GM21447 (cell line): ENCODE data around the gene TMEM248.
"Not testable (repeated sequence)": the region's sequence is repeated elsewhere in the genome, so short reads cannot be mapped to it uniquely, and the experiment has no call there.

Experiments
- ATAC-seq: cut with Tn5 transposase; IDR thresholded peaks from one replicate; pipeline ENCODE4 v1.9.1; 2021; ENCODE audit not compliant: unreplicated experiment

TMEM248 gene

DNA sequence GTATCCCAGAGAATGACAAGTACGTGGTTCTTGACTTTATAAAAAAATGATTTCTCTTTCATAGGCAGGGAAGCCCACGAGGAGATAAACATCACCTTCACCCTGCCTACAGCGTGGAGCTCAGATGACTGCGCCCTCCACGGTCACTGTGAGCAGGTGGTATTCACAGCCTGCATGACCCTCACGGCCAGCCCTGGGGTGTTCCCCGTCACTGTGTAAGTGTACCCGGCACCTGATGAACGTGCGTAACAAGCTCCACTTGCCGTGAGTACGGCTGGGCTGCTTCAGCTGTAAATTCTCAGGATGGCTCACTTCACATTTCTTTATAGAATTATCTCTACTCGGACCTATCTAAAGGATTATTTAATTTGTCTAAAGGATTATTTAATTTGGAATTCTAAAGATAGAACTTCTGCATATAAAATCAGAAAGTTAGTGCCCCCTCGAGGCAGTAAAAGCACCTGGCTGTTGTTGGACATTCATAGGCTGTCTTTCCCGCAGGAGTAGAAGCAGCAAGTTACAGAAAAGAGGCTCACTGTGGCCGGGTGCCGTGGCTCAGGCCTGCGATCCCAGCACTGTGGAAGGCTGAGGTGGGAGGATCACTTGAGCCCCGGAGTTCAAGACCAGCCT is 27.6 kb downstream of the TMEM248 start:
- ATAC-seq: no peak

DNA sequence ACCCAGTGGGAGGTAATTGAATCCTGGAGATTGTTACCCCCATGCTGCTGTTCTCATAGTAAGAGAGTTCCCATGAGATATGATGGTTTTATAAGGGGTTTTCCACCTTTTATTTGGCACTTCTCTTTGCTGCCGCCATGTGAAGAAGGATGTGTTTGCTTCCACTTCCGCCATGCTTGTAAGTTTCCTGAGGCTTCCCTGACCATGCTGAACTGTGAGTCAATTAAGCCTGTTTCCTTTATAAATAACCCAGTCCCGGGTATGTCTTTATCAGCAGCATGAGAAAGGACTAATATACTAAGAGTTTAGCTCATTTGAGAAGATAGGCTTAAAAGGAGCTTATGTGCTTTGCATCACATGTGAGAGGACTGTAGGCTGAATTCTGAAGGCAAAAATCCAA is 29.3 kb downstream of the TMEM248 start:
- ATAC-seq: no peak

DNA sequence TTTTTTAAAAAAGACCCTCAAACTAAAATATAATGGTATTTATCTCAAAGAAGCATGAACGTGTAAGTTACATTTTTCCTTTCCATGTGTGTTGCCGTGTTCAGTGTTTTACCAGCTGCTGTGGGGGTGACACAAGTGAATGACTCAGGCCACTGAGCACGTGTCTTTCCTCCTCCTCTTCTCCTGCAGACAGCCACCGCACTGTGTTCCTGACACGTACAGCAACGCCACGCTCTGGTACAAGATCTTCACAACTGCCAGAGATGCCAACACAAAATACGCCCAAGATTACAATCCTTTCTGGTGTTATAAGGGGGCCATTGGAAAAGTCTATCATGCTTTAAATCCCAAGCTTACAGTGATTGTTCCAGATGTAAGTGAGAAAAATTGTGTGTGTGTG is 29.7 kb downstream of the TMEM248 start:
- ATAC-seq: no peak

DNA sequence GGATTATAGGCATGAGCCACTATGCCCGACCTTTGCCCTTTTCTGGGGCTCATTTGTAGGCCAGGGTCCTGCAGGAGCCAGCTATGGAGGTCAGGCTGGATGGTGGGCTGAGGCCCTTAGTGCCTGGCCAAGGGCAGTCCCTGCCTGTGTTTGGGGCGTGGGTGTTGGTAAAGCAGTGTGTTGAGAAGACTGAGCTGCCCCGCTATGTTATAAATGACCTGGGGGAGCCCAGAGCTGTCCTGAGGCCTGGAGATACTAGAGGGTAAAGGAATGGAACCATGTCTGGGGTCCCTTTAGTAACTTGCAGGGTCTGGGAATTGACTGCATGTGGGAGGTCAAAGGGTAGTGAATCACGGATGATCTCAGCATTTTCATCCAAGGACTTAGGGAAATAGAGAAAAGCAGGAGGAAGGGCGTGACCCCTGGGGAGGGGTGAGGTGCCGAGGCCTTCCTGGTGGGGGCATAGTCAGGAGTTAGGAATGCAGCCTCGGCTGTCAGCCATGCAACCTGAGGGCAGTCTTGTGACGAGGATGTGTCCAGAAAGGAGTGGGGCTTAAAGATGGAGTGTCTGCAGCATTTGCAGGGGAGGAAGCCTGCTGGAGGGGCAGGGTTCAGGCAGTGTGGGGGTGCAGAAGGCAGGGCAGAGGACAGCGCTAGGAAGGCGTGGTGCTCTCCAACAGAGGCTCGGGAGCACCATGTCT is 31.5 kb downstream of the TMEM248 start:
- ATAC-seq: no peak

DNA sequence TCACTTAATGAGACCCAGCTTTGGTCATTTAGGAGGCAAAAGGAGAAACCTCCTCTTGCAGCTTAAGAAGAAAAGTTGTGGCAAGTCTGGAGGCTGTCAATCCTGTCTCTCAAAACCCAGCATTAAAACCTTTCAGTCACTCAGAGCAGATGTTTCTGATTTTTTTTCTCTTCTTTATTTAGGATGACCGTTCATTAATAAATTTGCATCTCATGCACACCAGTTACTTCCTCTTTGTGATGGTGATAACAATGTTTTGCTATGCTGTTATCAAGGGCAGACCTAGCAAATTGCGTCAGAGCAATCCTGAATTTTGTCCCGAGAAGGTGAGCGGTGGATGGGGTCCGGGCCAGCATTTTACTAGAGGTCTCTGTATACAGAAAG is 32.0 kb downstream of the TMEM248 start:
- no peak for ATAC-seq

DNA sequence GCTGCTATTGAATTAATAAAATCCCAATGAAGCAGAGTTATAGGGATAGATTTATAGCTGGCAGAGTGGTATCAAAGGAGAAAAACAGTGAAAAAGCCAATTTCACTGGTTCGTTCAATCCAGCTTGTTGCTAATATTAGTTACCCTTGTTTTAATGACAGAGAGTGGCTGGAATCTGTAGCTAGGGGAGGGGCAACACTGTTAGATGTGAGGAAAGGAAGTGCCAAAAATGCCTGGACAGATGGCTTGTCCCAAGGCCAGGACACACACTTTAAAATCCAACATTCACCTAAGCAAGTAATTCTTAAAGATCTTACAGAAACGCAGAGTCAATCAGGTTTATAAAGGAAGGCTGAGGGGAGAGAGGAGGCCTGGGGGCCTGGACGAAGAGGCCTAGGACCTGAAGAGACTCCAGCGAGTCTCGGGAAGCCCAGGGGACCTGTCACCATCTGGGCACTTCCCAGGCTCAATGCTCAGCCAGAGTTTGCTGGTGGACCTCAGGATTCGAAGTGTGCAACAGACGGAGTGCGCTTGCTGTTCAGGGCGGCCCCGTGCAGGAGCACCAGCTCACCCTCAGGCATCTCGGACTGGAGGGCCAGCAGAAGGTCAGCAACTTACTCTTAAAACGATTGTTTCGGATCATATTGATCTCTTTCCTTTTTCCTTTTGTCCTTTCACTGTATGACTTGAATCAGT is 36.7 kb downstream of the TMEM248 start:
- ATAC-seq: no peak

DNA sequence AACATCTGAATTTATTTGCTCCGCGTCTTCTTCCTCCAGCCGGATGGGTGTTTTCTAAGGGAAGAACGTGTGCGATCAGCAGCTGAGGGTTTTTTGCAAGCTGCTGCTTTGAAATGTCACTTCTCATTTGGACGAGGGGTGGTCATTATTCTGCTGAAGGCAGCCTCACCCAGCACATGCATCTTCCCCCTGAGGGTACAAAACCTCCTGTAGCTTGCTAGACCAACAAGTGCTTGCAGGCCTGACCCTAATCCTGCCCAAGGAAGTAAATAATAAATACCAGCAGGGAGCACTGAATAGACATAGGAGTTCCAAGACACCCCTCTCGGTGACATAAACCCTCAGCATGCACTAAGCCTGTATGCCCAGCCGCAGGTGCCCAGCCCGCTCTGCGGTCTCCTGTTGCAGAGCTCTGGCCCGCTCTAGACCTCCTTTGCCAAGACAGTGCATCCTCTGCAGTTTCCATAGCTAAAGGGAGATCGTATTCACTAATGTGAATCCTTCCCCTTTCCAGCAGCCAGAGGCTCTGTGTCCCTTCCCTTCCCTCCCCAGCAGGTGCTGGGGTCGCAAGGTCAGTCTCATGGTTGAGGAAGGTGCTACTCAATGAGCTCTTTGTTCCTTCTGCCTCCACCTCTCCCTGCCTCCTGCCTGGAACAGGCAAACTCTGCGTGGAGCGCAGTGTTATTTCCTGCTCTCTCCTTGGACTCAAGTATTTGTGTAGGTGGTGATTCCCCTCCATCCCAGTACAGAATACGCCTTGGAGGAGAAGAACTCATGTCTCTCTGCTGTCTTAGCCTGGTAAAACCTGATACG is 37.7 kb downstream of the TMEM248 start:
- ATAC-seq: no peak

DNA sequence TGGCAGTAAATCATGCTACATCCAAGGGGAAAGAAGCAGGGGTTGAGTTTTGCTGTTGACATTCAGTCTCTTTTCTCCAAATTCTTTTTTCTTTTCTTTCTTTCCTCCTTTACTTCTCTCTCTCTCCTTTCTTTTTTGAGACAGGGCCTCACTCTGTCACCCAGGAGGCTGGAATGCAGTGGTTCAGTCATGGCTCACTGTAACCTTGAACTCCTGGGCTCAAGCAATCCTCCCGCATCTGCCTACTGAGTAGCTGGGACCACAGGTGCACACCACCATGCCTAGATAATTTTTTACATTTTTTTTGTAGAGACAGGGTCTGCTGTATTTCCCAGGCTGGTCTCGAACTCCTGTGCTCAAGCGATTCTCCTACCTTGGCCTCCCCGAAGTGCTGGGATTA is 39.2 kb downstream of the TMEM248 start:
- ATAC-seq: no peak

DNA sequence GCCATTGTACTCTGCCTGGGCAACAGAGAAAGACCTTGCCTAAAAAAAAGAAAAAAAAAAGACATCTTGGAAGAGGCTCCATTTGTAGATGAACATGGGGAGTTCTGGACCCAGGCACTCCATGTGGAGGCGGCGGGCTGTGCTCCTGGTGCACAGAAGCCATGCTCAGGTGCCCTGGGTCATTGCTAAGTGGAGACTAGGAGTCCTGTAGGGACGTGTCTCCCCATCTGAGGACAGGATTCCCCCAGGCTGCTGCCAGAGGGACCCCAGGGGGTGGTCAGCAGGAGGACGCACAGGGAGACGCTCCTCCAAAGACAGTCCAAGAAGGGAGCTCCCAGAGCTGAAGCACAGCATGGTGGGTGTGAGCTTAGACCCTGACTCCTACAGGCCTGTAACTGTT is 40.1 kb downstream of the TMEM248 start:
- no peak for ATAC-seq

DNA sequence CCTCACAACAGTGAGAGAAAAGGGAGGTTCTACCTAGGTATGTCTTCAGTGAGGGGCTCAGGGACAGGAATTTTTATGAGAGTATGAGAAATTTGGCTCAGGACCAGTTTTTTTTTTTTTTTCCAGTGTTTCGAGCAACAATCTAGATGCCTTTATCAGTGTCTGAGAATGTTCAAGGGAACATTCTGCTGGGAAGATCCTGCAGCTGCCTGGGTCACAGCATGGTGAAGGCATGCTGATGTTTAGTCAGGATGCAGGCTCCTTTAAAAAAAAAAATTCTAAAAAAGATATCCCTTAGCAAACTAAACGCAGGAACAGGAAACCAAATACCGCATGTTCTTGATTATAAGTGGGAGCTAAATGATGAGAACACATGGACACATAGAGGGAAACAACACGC is 43.4 kb downstream of the TMEM248 start:
- ATAC-seq: no peak

DNA sequence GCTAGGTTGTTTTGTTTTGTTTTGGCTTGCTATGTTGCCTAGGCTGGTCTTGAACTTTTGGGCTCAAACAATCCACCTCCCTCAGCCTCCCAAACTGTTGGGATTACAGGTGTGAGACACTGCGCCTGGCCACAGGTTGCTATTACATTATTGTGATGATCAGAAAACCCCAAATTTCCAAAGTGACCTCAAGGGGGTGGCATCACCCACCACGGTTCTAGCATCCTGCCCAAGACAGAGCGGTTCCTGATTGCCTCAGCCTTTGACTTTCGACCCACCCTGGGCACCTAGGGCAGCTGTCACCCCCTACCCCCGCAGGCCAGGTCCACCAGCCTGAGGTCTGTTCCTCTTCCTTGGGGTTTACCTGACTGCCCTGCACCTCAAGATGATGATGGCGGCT is 46.0 kb downstream of the TMEM248 start:
- ATAC-seq: no peak

DNA sequence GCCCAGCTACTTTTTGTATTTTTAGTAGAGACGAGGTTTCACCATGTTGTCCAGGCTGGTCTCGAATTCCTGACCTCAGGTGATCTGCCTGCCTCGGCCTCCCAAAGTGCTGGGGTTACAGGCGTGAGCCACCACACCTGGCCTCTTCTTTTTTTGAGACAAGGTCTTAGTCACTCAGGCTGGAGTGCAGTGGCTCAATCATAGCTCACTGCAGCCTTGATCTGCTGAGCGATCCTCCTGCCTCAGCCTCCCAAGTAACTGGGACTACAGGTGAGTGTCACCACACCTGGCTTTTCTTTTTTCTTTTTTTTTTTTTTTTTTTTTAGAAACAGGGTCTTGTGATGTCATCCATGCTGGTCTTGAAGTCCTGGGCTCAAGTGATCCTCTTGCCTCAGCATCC is 48.0 kb downstream of the TMEM248 start:
- ATAC-seq: not testable (repeated sequence)

DNA sequence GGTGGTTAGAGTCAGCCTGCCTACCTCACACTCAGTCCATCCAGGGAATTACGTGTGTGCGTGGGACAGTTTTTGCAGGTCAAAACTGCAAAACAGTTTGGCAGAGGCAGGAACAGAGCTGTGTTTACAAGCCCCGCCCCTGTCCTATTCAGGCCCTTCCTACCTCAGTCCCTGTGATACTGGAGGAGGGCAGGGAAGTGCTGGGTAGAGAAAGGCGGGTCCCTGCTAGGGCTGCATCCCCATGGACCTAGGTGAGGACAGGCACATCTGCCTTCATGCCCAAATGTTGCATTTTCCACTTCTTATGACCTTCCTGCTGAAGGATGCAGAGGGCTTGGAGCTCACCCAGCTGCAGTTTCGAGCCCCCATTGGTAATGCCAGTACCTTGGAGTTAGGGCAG is 49.3 kb downstream of the TMEM248 start:
- no peak for ATAC-seq

DNA sequence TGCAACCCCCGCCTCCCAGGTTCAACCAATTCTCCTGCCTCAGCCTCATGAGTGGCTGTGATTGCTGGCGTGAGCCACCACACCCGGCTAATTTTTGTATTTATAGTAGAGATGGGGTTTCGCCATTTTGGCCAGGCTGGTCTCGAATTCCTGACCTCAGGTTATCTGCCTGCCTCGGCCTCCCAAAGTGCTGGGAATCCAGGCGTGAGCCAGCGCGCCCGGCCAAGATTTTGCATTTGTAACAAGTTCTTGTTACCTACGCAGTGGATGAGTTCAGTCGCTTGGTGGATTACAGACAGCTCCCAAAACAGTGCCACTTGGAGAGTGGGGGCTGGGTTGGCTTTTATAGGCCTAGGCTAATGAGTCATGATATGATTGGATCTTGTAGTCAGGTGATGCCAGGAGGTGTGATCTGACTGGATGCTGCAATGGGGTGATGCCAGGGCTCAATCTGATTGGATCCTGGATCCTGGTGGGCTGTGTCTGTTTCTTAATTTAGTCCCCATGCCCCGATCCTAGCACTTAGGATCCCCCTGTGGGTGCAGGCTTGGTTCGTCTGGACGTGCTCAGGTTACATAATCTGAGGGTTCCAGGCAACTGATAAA is 54.1 kb downstream of the TMEM248 start:
- no peak for ATAC-seq

DNA sequence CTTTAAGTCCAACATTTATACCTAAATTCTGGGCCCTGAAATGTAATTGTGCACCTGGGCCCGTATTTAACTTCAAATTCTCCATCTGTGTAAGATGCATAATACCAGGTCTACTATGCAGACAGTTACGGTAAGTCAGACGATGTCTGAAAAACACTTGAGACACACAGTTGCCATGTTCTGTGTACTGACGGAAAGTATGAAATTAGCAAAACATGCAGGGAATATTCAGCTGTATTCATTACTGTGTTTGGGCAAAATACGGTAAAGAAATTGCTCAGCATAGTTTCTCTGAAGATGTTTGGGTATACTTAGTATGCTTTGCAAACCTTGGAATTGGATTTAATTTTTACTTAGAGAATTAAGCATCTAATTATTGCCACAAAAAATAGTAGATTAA is 57.3 kb downstream of the TMEM248 start:
- ATAC-seq: not testable (repeated sequence)

DNA sequence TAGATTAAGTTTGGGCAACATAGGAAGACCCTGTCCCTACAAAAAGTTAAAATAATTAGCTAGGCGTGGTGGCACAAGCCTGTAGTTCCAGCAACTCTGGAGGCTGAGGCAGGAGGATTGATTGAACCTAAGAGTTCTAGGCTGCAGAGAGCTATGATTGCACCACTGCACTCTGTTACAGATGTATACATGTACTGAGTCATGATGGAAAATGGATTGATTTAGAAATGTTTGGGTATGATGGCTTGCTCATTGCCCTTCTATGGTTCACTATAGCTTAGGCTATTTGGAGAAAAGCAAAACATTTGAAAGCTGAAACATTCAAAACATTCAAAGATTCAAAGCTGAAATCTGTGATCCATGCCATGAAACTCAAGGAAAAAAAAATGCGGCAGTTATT is 58.0 kb downstream of the TMEM248 start:
- not testable (repeated sequence) for ATAC-seq

DNA sequence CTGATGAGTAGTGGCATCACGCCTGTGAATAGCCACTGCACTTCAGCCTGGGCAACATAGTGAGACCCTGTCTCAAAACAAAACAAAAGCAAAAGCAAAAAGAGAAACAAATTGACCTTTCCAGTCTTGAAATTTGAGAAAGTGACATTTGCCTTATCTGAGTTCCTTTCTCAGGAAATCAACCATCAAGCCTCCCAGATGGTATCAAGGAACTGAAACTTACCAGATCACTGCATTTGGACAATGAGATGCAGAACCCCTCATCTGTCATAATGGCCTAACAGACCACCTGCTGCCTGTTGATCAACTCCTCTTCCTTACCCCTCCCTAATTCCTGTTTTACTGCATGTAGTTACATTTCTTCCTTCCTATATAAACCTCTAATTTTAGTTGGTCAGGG is 59.3 kb downstream of the TMEM248 start:
- not testable (repeated sequence) for ATAC-seq

DNA sequence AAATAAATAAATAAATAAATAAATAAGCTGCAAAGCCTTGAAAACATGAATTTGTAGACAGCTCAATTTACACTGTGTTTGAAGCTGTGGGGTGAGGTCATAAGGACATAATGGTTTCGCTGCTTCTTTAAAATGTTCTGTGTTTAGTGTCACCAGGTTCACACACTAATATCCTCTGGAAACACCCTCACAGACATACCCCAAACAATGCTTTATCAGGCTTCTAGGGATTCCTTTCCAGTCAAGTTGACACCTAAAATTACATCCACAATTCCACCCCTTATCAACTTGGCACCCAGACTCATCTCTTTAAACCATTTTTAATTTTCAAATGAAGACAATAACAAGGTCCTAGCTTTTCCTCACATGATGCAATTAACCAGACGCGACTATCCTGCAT is 68.5 kb downstream of the TMEM248 start:
- ATAC-seq: not testable (repeated sequence)

DNA sequence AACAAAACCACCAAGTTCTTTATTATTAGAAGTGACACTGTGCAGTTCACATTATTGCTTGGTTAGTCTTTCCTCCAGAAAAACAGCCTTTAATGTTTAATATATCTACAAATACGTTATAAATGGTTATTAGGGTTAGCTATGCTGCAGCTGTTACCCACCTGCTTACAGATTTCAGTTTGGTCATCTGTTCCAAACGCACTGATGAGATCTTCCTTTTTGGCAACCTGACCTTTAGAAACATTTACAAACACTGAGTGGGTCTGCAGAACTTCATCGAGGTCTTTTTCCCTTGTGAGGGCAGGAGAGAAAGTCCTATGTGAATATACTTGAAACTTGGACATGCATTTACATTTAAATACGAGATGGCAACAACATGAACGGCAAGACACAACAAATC is 73.0 kb downstream of the TMEM248 start:
- not testable (repeated sequence) for ATAC-seq

DNA sequence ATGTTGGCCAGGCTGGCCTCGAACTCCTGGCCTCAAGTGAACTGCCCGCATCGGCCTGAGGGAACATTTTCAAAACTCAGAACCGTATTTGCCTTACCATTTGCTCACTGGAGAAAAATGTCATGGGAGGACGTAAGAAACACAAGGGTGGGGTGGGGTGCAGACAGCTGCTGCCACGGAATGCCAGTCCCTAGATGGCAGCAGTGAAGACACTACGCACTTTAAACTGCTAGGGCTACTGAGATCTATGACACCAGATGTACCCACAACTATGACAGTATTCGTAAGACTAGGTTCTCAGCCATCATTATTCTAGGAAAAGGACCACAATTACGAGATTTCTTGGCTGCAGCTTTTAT is 73.6 kb downstream of the TMEM248 start:
- ATAC-seq: peak; percentile 35
